Loucy (cell line): ENCODE results near the gene ABCC9.

Experiments used
- H2AFZ ChIP-seq: fragments of 200-600 bp; sonication (generic); 2 replicates; pipeline ENCODE4 v1.6.0; 2016; ENCODE audit warnings: antibody characterized with exemption, mild to moderate bottlenecking, low read length, moderate library complexity
- H3F3A ChIP-seq: fragments of 200-600 bp; 2 replicates; pipeline ENCODE4 v1.6.0; 2016; ENCODE audit warnings: antibody characterized with exemption, low read depth, mild to moderate bottlenecking
- H3K27me3 ChIP-seq: fragments of 200-600 bp; sonication (generic); 2 replicates; pipeline ENCODE4 v1.6.1; 2014; ENCODE audit warnings: low read length, mild to moderate bottlenecking; ENCODE audit not compliant: insufficient read depth, poor library complexity, severe bottlenecking
- H3K36me3 ChIP-seq: fragments of 200-600 bp; sonication (generic); 2 replicates; pipeline ENCODE4 v1.6.1; 2016; ENCODE audit warnings: low read length; ENCODE audit not compliant: insufficient read depth
- H3K4me1 ChIP-seq: fragments of 200-600 bp; sonication (generic); 2 replicates; pipeline ENCODE4 v1.5.1; 2014; ENCODE audit warnings: low read length, mild to moderate bottlenecking; ENCODE audit not compliant: insufficient read depth, poor library complexity, severe bottlenecking
- H3K4me2 ChIP-seq: fragments of 200-600 bp; sonication (generic); 2 replicates; pipeline ENCODE4 v1.6.0; 2014; ENCODE audit warnings: antibody characterized with exemption, low read length, low read depth, mild to moderate bottlenecking; ENCODE audit not compliant: poor library complexity, severe bottlenecking
- H3K4me3 ChIP-seq: fragments of 200-600 bp; sonication (generic); 2 replicates; pipeline ENCODE4 v1.5.1; 2014; ENCODE audit warnings: low read length, mild to moderate bottlenecking, mixed read lengths; ENCODE audit not compliant: poor library complexity, severe bottlenecking
- H3K79me2 ChIP-seq: fragments of 200-600 bp; sonication (generic); 2 replicates; pipeline ENCODE4 v1.6.1; 2014; ENCODE audit warnings: low read length; ENCODE audit not compliant: insufficient read depth
- H3K9ac ChIP-seq: fragments of 200-600 bp; sonication (generic); 2 replicates; pipeline ENCODE4 v1.6.0; 2014; ENCODE audit warnings: mild to moderate bottlenecking, low read depth, low read length, moderate library complexity; ENCODE audit not compliant: poor library complexity, severe bottlenecking
- H3K9me2 ChIP-seq: fragments of 200-600 bp; sonication (generic); replicated peaks from 2 replicates; pipeline ENCODE4 v1.6.1; 2016; ENCODE audit warnings: low read depth, low read length, mixed read lengths
- H3K9me3 ChIP-seq: fragments of 200-600 bp; sonication (generic); 2 replicates; pipeline ENCODE4 v1.6.1; 2014; ENCODE audit warnings: mild to moderate bottlenecking, antibody characterized with exemption, low read length, low read depth; ENCODE audit not compliant: insufficient read depth
- H4K20me1 ChIP-seq: fragments of 200-600 bp; sonication (generic); 2 replicates; pipeline ENCODE4 v1.6.0; 2014; ENCODE audit warnings: antibody characterized with exemption, low read length, mild to moderate bottlenecking; ENCODE audit not compliant: insufficient read depth, poor library complexity, severe bottlenecking
- CTCF ChIP-seq: fragments of 200-600 bp; sonication (generic); conservative IDR thresholded peaks from 2 replicates; pipeline ENCODE4 v1.5.1; 2014; ENCODE audit warnings: mild to moderate bottlenecking, antibody characterized with exemption, low read length
- EZH2phosphoT487 ChIP-seq: fragments of 200-600 bp; IDR thresholded peaks from 2 replicates; pipeline ENCODE4 v1.6.1; 2018; ENCODE audit warnings: antibody characterized with exemption, mild to moderate bottlenecking, moderate library complexity, borderline replicate concordance

The ABCC9 gene

GRCh38 chr12:21775133-21775820 is 165.9 kb downstream of the ABCC9 start:
- Histone ChIP-seq H3F3A (no peaks in the 10 kb centered on the region), H3K4me3 (no peak overlapping the region), H3K9me3 (no peaks in the 10 kb centered on the region), H2AFZ (no peak overlapping the region), H3K9me2 (no peaks in the 10 kb centered on the region), H3K79me2 (no peaks in the 10 kb centered on the region), H4K20me1 (no peaks in the 10 kb centered on the region), H3K9ac (no peak overlapping the region), H3K4me2 (no peak overlapping the region), H3K36me3 (no peaks in the 10 kb centered on the region), H3K27me3 (no peaks in the 10 kb centered on the region), H3K4me1 (no peaks in the 10 kb centered on the region)
- TF ChIP-seq CTCF (no peak), EZH2phosphoT487 (no peak)

- no peaks in the 10 kb centered on the region for H3K27me3 ChIP-seq
- H3F3A ChIP-seq = no peaks in the 10 kb centered on the region
- H3K4me3 ChIP-seq = no peak within 1 kb of the TSS
- H3K9me2 ChIP-seq = no peaks in the 10 kb centered on the region
- no peaks in the 10 kb centered on the region for H4K20me1 ChIP-seq
- H3K4me1 ChIP-seq = no peaks in the 10 kb centered on the region
- H3K36me3 ChIP-seq = no peaks in the 10 kb centered on the region
- H3K79me2 ChIP-seq = no peaks in the 10 kb centered on the region
- no peak within 1 kb of the TSS for H3K4me2 ChIP-seq
- H3K9ac ChIP-seq = no peak within 1 kb of the TSS
- H2AFZ ChIP-seq = no peak within 1 kb of the TSS
- TF ChIP-seq EZH2phosphoT487 (no peak), CTCF (no peak)
- H3K9me3 ChIP-seq = no peaks in the 10 kb centered on the region
Measured at GRCh38 chr12:21774358-21775132, 166.7 kb downstream of the ABCC9 start, which contains the start of gene KCNJ8. Gene KCNJ8, minus strand, starts transcription at chr12:21774706. Its CDS starts 1,090 bp downstream, at chr12:21773616.

- no peaks in the 10 kb centered on the region for H3K79me2 ChIP-seq
- no peaks in the 10 kb centered on the region for H3K27me3 ChIP-seq
- no peak overlapping the region for H2AFZ ChIP-seq
- H3K9me2 ChIP-seq = no peaks in the 10 kb centered on the region
- H3K9ac ChIP-seq = no peak overlapping the region
- no peak overlapping the region for H3K4me2 ChIP-seq
- H3K4me1 ChIP-seq = no peaks in the 10 kb centered on the region
- no peak overlapping the region for H3K4me3 ChIP-seq
- H3F3A ChIP-seq = no peaks in the 10 kb centered on the region
- H4K20me1 ChIP-seq = no peaks in the 10 kb centered on the region
- no peaks in the 10 kb centered on the region for H3K36me3 ChIP-seq
- H3K9me3 ChIP-seq = no peaks in the 10 kb centered on the region
- TF ChIP-seq CTCF = no peak
- TF ChIP-seq EZH2phosphoT487 = no peak
Measured at GRCh38 chr12:21773806-21774205, 167.4 kb downstream of the ABCC9 start.
